ENCODE data around the gene CIC.

- TF ChIP-seq CTCF (IDR thresholded peaks at IDR 0.05): peak in 2 of 3 experiments; percentile 69 to 78
- TF ChIP-seq POLR2A (IDR thresholded peaks at IDR 0.05): no peak
Measured at GRCh38 chr19:42324655-42325307, 55.7 kb downstream of the CIC start.
